HCT116 (cell line): ENCODE results near the gene PAPOLG. TPM values are rescaled to one million over a fixed set of nuclear protein-coding genes. Genes with fewer than 3 reads are reported as not detected.

Source experiments
- ATAC-seq: fragments of 200-7000 bp; cut with Tn5 transposase; 2 replicates; pipeline ENCODE4 v1.9.1; 2020; ENCODE audit warnings: mild to moderate bottlenecking, moderate library complexity
- BruUV-seq: library from RNA; stranded (reverse); fragments of 400-500 nt; replicated peaks from 2 replicates; lab custom pipeline; 2021; lab: Mats Ljungman, UMichigan
- CTCF ChIA-PET: fragments of 300-600 bp; sonication (Branson Sonifier 250); formaldehyde crosslinking; loops from one replicate; lab custom pipeline; 2021; ENCODE audit warnings: antibody characterized with exemption; lab: Charles Lee
- POLR2A ChIA-PET: fragments of 300-600, 350-600 bp; sonication (Branson Sonifier 250); formaldehyde crosslinking; loops from one replicate; lab custom pipeline; 2021; ENCODE audit warnings: antibody characterized with exemption; lab: Charles Lee
- RAD21 ChIA-PET, 2 experiments: fragments of 300-600 bp; sonication (Branson Sonifier 250); formaldehyde crosslinking; loops; one replicate each; lab custom pipeline; 2023; ENCODE audit warnings: low total read pairs in 2 of 2; ENCODE audit not compliant: uncharacterized antibody in 2 of 2, unreplicated experiment in 2 of 2, low non-redundant PET in 1 of 2; lab: Charles Lee
- DNase-seq: peaks from one replicate; pipeline ENCODE4 v3.0.0-alpha.2; 2010; ENCODE audit warnings: low read depth, low spot score
- H2AFZ ChIP-seq: fragments of 200-600 bp; shearing (Covaris generic), sonication (generic); 2 replicates; pipeline ENCODE4 v1.6.1; 2017; ENCODE audit warnings: low read depth, mixed run types, mixed read lengths, antibody characterized with exemption, low read length; ENCODE audit not compliant: poor library complexity, severe bottlenecking
- H3K27ac ChIP-seq: 2 replicates; pipeline ENCODE4 v1.5.1; 2012; ENCODE audit warnings: low read depth, low read length
- H3K27me3 ChIP-seq: fragments of 200-600 bp; sonication (generic); 2 replicates; pipeline ENCODE4 v1.6.1; 2016; ENCODE audit warnings: mixed run types, low read length, mixed read lengths; ENCODE audit not compliant: insufficient read depth
- H3K36me3 ChIP-seq, 2 experiments: fragments of 200-500 bp in 1 of 2; fragments of 200-600 bp in 1 of 2; sonication (Bioruptor generic) in 1 of 2; sonication (generic) in 1 of 2; 2 replicates each; pipeline versions ENCODE4 v1.5.1 to v1.6.1; 2014 to 2016; ENCODE audit warnings: low read length in 2 of 2, inconsistent platforms in 1 of 2, mixed read lengths in 1 of 2, mixed run types in 1 of 2; ENCODE audit not compliant: insufficient read depth in 2 of 2, control insufficient read depth in 1 of 2
- H3K4me1 ChIP-seq, 2 experiments: fragments of 200-600 bp in 1 of 2; sonication (generic) in 1 of 2; 2 replicates each; pipeline versions ENCODE4 v1.5.1 to v1.6.1; 2012 to 2017; ENCODE audit warnings: low read length in 2 of 2, inconsistent platforms in 1 of 2, mild to moderate bottlenecking in 1 of 2, mixed read lengths in 1 of 2, mixed run types in 1 of 2, moderate library complexity in 1 of 2; ENCODE audit not compliant: insufficient read depth in 2 of 2, control insufficient read depth in 1 of 2
- H3K4me2 ChIP-seq: fragments of 200-600 bp; sonication (generic); 2 replicates; pipeline ENCODE4 v1.6.1; 2017; ENCODE audit warnings: mixed run types, low read length, mixed read lengths
- H3K4me3 ChIP-seq, 2 experiments: fragments of 200-600 bp in 1 of 2; sonication (generic) in 1 of 2; replicated peaks in 1 of 2; 2 replicates each; pipeline ENCODE4 v1.5.1; 2011 to 2016; ENCODE audit warnings: low read length in 2 of 2, control low read depth in 1 of 2, low read depth in 1 of 2, mild to moderate bottlenecking in 1 of 2, mixed read lengths in 1 of 2, mixed run types in 1 of 2
- H3K79me2 ChIP-seq: fragments of 200-600 bp; sonication (generic); 2 replicates; pipeline ENCODE4 v1.6.1; 2017; ENCODE audit warnings: mild to moderate bottlenecking, mixed run types, low read length, moderate library complexity, mixed read lengths; ENCODE audit not compliant: insufficient read depth
- H3K9ac ChIP-seq: fragments of 200-600 bp; sonication (generic); 2 replicates; pipeline ENCODE4 v1.6.1; 2016; ENCODE audit warnings: low read length, mixed read lengths
- H3K9me2 ChIP-seq: fragments of 200-600 bp; sonication (generic), shearing (Covaris generic); 2 replicates; pipeline ENCODE4 v1.6.1; 2017; ENCODE audit warnings: mixed run types, mild to moderate bottlenecking, moderate library complexity; ENCODE audit not compliant: insufficient read depth
- H3K9me3 ChIP-seq, 2 experiments: fragments of 200-500 bp in 1 of 2; fragments of 200-600 bp in 1 of 2; sonication (Bioruptor generic) in 1 of 2; sonication (generic) in 1 of 2; 2 replicates each; pipeline ENCODE4 v1.6.1; 2014 to 2017; ENCODE audit warnings: low read length in 2 of 2, mixed read lengths in 2 of 2, inconsistent platforms in 1 of 2, low read depth in 1 of 2, mild to moderate bottlenecking in 1 of 2, mixed run types in 1 of 2, moderate library complexity in 1 of 2; ENCODE audit not compliant: control insufficient read depth in 1 of 2, insufficient read depth in 1 of 2
- H4K20me1 ChIP-seq: fragments of 200-600 bp; sonication (generic), shearing (Covaris generic); 2 replicates; pipeline ENCODE4 v1.6.1; 2017; ENCODE audit warnings: mixed run types, mild to moderate bottlenecking, moderate library complexity; ENCODE audit not compliant: insufficient read depth
- EGR1 ChIP-seq: IDR thresholded peaks from 2 replicates; pipeline ENCODE4 v1.6.1; 2012; ENCODE audit warnings: low read depth
- EZH2phosphoT487 ChIP-seq: fragments of 200-600 bp; IDR thresholded peaks from 2 replicates; pipeline ENCODE4 v1.6.1; 2018; ENCODE audit warnings: antibody characterized with exemption, borderline replicate concordance
- POLR2AphosphoS5 ChIP-seq: IDR thresholded peaks from 2 replicates; pipeline ENCODE4 v1.6.1; 2011; ENCODE audit warnings: mild to moderate bottlenecking, low read depth, low read length, moderate library complexity
- RAD21 ChIP-seq: IDR thresholded peaks from 2 replicates; pipeline ENCODE4 v1.6.1; 2012; ENCODE audit warnings: low read depth, mild to moderate bottlenecking
- SIN3A ChIP-seq: IDR thresholded peaks from 2 replicates; pipeline ENCODE4 v1.6.1; 2012; ENCODE audit warnings: low read depth
- TCF7L2 ChIP-seq: IDR thresholded peaks from 2 replicates; pipeline ENCODE4 v1.7.0; 2011; ENCODE audit warnings: borderline replicate concordance, inconsistent platforms; ENCODE audit not compliant: insufficient read depth, insufficient read length; ENCODE audit errors: extremely low read depth
- ZNF274 ChIP-seq: fragments of 200-500 bp; sonication (Bioruptor generic); IDR thresholded peaks from 2 replicates; pipeline ENCODE4 v1.6.1; 2014; ENCODE audit warnings: mild to moderate bottlenecking, low read depth, low read length, inconsistent platforms
- intact Hi-C: fragments of 100-400 bp; cut with micrococcal nuclease; formaldehyde crosslinking; loops from 2 replicates; pipeline ENCODE4 v1.10.0; 2022
- total RNA-seq: library from RNA; stranded (reverse); gene quantifications from one replicate; pipeline ENCODE4 v1.2.1, GENCODE V29; 2021; ENCODE audit not compliant: unreplicated experiment
- TF ChIP-seq, protein P1 (sequence below): IDR thresholded peaks from 2 replicates; pipeline ENCODE4 v1.6.1; 2011; ENCODE audit warnings: mild to moderate bottlenecking, low read length, moderate library complexity; ENCODE audit not compliant: insufficient replicate concordance; ENCODE audit errors: extremely low read depth
- TF ChIP-seq, protein P2 (sequence below), 3 experiments: fragments of 200-600 bp in 1 of 3; sonication (generic) in 1 of 3; IDR thresholded peaks in 2 of 3; conservative IDR thresholded peaks in 1 of 3; 2 replicates each; pipeline ENCODE4 v1.5.1; 2012 to 2017; ENCODE audit warnings: low read depth in 2 of 3, low read length in 2 of 3, antibody characterized with exemption in 1 of 3, borderline replicate concordance in 1 of 3, control low read depth in 1 of 3, mild to moderate bottlenecking in 1 of 3, mixed read lengths in 1 of 3, mixed run types in 1 of 3, moderate library complexity in 1 of 3; ENCODE audit not compliant: insufficient read depth in 1 of 3

PAPOLG gene
- total RNA-seq, 1 experiment from 2014 or later, result 13.2 TPM

DNA sequence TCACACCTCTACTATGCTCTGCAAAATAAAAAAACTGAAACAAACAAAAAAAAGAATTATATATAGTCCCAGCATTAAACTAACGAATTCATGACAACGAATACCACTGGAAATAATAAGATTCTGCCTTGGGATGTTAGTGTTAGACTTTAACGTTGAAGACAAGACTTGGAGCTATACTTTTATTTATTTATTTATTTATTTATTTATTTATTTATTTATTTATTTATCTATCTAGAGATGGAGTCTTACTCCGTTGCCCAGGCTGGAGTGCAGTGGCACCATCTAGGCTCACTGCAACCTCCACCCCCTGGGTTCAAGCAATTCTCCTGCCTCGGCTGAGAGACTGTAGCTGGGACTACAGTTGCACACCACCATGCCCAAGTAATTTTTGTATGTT lies 27.2 kb upstream of the PAPOLG start:
- intact Hi-C loops, result no loop called here
- POLR2A ChIA-PET, result no interaction called here
- no peak overlapping the region for H2AFZ ChIP-seq

More for the DNA sequence above, 27.2 kb upstream of the PAPOLG start:
- H3K27ac ChIP-seq, result no peak overlapping the region
- no peak overlapping the region for H3K9ac ChIP-seq
- ChIA-PET RAD21 (no interaction called here), CTCF (interaction anchor here (1.3 kb wide), 1 partner anchor 21 kb away, joined by 3 read pairs; no protein-coding TSS in a partner anchor)
- no peak for ATAC-seq
- H3K79me2 ChIP-seq, result no peaks in the 10 kb centered on the region
- no peaks in the 10 kb centered on the region for H3K27me3 ChIP-seq
- H3K9me2 ChIP-seq, result no peaks in the 10 kb centered on the region
- no peak for DNase-seq
- no peaks in the 10 kb centered on the region for H3K36me3 ChIP-seq
- BruUV-seq, result no TSS peak
- no peaks in the 10 kb centered on the region for H4K20me1 ChIP-seq
- no peak overlapping the region for H3K4me2 ChIP-seq
- H3K9me3 ChIP-seq, result no peaks in the 10 kb centered on the region
- no peaks in the 10 kb centered on the region for H3K4me1 ChIP-seq
- no peak for TF ChIP-seq POLR2AphosphoS5
- TF ChIP-seq EZH2phosphoT487, result no peak
- TF ChIP-seq, protein P1, sequence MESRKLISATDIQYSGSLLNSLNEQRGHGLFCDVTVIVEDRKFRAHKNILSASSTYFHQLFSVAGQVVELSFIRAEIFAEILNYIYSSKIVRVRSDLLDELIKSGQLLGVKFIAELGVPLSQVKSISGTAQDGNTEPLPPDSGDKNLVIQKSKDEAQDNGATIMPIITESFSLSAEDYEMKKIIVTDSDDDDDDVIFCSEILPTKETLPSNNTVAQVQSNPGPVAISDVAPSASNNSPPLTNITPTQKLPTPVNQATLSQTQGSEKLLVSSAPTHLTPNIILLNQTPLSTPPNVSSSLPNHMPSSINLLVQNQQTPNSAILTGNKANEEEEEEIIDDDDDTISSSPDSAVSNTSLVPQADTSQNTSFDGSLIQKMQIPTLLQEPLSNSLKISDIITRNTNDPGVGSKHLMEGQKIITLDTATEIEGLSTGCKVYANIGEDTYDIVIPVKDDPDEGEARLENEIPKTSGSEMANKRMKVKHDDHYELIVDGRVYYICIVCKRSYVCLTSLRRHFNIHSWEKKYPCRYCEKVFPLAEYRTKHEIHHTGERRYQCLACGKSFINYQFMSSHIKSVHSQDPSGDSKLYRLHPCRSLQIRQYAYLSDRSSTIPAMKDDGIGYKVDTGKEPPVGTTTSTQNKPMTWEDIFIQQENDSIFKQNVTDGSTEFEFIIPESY, result no peak
- TF ChIP-seq RAD21, result no peak
- TF ChIP-seq ZNF274, result no peak
- TF ChIP-seq SIN3A, result no peak
- no peak for TF ChIP-seq TCF7L2
- TF ChIP-seq, protein P2, sequence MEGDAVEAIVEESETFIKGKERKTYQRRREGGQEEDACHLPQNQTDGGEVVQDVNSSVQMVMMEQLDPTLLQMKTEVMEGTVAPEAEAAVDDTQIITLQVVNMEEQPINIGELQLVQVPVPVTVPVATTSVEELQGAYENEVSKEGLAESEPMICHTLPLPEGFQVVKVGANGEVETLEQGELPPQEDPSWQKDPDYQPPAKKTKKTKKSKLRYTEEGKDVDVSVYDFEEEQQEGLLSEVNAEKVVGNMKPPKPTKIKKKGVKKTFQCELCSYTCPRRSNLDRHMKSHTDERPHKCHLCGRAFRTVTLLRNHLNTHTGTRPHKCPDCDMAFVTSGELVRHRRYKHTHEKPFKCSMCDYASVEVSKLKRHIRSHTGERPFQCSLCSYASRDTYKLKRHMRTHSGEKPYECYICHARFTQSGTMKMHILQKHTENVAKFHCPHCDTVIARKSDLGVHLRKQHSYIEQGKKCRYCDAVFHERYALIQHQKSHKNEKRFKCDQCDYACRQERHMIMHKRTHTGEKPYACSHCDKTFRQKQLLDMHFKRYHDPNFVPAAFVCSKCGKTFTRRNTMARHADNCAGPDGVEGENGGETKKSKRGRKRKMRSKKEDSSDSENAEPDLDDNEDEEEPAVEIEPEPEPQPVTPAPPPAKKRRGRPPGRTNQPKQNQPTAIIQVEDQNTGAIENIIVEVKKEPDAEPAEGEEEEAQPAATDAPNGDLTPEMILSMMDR (IDR thresholded peaks at IDR 0.05 in 2 of 3, conservative IDR thresholded peaks at IDR 0.05 in 1 of 3; ENCODE audit: borderline replicate concordance in 1 of 3, insufficient read depth in 1 of 3, low read depth in 2 of 3, low read length in 2 of 3), result no peak
- no peak for TF ChIP-seq EGR1
- TF ChIP-seq, all 23 proteins: peak for 0
- H3K4me3 ChIP-seq, result no peak overlapping the region
